ENCODE data around the gene CAMTA1.
"Not testable (repeated sequence)": the region's sequence is repeated elsewhere in the genome, so short reads cannot be mapped to it uniquely, and the experiment has no call there.

Gene CAMTA1

GRCh38 chr1:6907676-6908434, 122.6 kb downstream of the CAMTA1 start:
- DNase-seq (ENCODE audit: low spot score) = no peak

GRCh38 chr1:6909401-6909800, 124.1 kb downstream of the CAMTA1 start:
- no peak for DNase-seq (ENCODE audit: low spot score)

GRCh38 chr1:6909857-6910256, 124.6 kb downstream of the CAMTA1 start:
- DNase-seq (ENCODE audit: low spot score) = no peak

GRCh38 chr1:6911021-6911941, 126.0 kb downstream of the CAMTA1 start:
- DNase-seq (ENCODE audit: low spot score) = no peak

GRCh38 chr1:6911974-6912373, 126.7 kb downstream of the CAMTA1 start:
- no peak for DNase-seq (ENCODE audit: low spot score)

GRCh38 chr1:6912518-6912917, 127.3 kb downstream of the CAMTA1 start:
- no peak for DNase-seq (ENCODE audit: low spot score)

- DNase-seq (ENCODE audit: low spot score) = no peak
Observed at GRCh38 chr1:6913086-6913485, 127.8 kb downstream of the CAMTA1 start.

- DNase-seq (ENCODE audit: low spot score) = no peak
Observed at GRCh38 chr1:6914706-6915105, 129.5 kb downstream of the CAMTA1 start.

GRCh38 chr1:6915999-6916565, 130.8 kb downstream of the CAMTA1 start:
- DNase-seq (ENCODE audit: low spot score) = no peak

- DNase-seq (ENCODE audit: low spot score) = no peak
Observed at GRCh38 chr1:6917067-6917466, 131.8 kb downstream of the CAMTA1 start.

- no peak for DNase-seq (ENCODE audit: low spot score)
Observed at GRCh38 chr1:6918186-6918924, 133.1 kb downstream of the CAMTA1 start.

GRCh38 chr1:6918925-6919511, 133.8 kb downstream of the CAMTA1 start:
- DNase-seq (ENCODE audit: low spot score) = no peak

GRCh38 chr1:6921506-6921905, 136.3 kb downstream of the CAMTA1 start:
- DNase-seq (ENCODE audit: low spot score) = not testable (repeated sequence)

- DNase-seq (ENCODE audit: low spot score) = no peak
Observed at GRCh38 chr1:6922096-6922931, 137.1 kb downstream of the CAMTA1 start.

GRCh38 chr1:6923012-6923411, 137.8 kb downstream of the CAMTA1 start:
- DNase-seq (ENCODE audit: low spot score) = no peak

GRCh38 chr1:6923416-6923815, 138.2 kb downstream of the CAMTA1 start:
- DNase-seq (ENCODE audit: low spot score) = no peak

- no peak for DNase-seq (ENCODE audit: low spot score)
Observed at GRCh38 chr1:6923955-6924881, 139.0 kb downstream of the CAMTA1 start.

GRCh38 chr1:6924891-6925290, 139.6 kb downstream of the CAMTA1 start:
- no peak for DNase-seq (ENCODE audit: low spot score)

GRCh38 chr1:6927626-6928025, 142.4 kb downstream of the CAMTA1 start:
- DNase-seq (ENCODE audit: low spot score) = no peak

Data from CD4-positive, alpha-beta T cell treated with Interleukin-6 at 100 ng/mL for 8 hours (primary cell).